Muscle of arm (tissue), 12 donors: ENCODE data around the gene FAT1. TPM values are rescaled to one million over a fixed set of nuclear protein-coding genes. Genes with fewer than 3 reads are reported as not detected.
A peak's percentile ranks its signal among the peaks of the same experiment; 100 is the strongest.

Source experiments
- DNase-seq: peaks from one replicate; pipeline ENCODE4 v3.0.0-alpha.2; 2013
- polyA plus RNA-seq, 12 donors: library from polyadenylated mRNA; unstranded; fragments of 120-200 nt; gene quantifications; one replicate each; pipeline ENCODE4 v1.2.1, GENCODE V29; 2013; ENCODE audit not compliant: insufficient read length in 12 of 12

The FAT1 gene
- polyA plus RNA-seq, 12 donors: 79.0 to 152 (median 101) TPM; not detected in 1

DNA sequence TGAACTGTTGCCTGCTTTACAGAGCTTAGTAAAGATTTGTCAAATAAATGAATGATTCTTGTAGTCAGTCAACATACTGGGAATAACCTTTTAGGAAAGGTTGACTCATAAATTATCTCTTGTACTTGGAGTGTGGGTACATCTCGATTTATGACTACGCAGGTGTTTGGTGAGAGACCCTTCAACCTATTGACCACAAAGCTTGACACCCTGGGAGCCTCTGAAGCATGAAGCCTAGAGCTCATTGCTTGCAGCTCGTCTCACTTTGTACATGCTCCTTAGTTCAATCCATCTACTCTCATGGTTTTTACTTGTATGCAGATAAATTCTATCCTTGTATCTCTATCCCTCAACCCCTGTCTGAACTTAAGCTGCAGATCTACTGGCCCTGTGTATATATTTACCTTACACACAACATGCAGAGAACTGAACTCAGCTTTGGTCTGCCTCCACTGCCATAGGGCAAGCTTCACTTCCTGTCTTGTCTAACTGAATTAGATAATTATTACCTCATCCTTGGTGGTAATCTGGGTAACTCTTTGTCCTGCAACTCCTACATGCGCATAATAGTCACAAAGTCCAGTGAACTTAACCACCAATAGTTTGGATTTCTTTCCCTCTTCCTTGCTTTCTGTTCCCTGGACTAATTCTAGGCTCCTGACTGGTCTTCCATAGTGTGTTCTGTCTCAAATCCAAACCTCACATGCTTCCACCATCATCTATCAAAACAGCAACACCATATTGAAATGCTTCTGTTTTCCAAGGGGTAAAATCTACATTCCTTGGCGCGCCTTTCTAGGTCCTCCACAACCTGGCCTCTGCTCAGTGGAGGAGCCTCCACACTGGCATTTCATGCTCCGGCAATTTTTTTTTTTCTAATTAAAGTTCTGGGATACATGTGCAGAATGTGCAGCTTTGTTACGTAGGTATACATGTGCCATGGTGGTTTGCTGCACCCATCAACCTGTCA is 32.2 kb upstream of the FAT1 start:
- no peak for DNase-seq

GRCh38 chr4:186754976-186755375 is 31.3 kb upstream of the FAT1 start:
- DNase-seq: no peak

- no peak for DNase-seq
These were observed 28.7 kb upstream of the FAT1 start for GRCh38 chr4:186752325-186752724.

DNA sequence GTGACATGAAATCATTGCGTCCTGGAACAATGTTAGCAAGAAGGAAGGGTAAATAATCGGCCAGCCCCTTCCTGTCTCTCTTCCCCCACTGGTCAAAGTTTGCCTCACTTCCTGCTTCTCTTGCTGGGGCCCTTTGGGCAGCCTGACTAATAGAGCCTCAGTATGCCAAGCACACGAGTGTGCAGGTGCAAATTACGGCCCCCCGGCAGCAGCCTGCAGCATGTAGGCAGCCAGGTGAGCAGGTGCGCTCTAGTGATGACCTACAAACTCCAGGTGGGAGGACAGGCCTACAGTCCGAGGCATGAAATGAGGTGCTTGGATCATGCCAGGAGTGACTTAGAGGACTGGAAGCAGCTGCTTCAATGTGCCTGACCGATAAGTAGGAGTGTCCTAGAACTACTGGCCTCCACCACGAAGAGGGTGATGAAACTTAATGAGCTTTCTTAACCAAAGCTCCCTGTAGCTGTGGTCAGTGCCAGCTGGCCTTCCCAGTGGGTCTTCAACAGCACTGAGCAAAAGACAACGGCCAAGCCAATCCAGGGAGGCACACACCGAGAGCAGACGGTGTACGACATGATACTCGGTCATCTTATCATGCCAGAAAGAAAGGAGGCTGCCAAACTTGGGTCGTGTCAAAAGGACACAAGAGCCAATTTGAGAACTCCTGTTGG is 26.1 kb upstream of the FAT1 start:
- no peak for DNase-seq

- DNase-seq: no peak
These were observed 22.9 kb upstream of the FAT1 start for GRCh38 chr4:186746581-186746980.

GRCh38 chr4:186743261-186743660 is 19.6 kb upstream of the FAT1 start:
- peak; percentile 38 for DNase-seq

DNA sequence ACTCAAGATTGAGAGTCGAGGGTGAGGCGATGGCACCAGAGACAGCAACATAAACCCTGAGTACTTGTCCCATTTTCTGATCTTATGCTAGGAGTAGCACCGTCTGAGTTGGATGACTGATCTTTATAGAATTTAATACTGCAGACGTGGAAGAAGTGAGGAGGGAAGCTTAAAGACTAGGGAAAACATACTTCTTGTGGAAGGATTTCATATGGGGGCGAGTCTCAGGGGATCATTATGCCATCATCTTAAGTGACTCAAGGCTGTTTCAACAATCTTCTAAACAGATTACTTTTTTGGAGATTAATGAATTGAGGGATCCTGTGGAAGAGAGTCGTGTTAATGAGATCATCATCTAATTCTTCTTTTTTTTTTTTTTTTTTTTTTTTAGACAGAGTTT is 17.2 kb upstream of the FAT1 start:
- no peak for DNase-seq

DNA sequence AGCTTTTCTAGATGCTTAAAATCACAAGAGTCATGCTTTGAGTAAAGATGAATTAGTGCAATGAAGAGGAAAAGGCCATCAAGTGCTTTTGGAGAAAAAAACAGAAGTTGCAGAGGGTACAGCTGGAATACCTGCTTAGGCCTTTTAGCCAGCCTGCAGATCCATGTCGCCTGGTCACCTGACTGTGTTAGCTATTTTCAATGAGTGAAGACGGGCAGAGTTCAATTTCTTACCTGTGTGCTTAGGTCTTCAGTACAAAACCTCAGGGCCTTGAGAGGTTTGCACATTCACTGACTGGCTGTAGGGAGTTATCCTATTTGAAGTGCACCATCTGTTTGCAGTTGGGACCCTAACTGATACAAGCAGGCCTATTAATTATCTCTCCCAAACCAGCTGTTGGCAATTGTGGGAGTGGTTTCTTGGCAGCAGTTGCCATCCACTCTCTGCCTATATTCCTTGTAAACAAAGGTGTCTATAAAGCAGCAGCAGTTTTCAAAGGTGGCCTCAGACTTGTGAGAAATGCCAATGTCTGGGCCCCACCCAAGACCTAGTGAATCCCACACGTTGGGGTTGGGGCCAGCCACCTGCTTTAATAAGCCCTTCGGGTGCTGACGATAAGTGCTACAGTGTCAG is 16.3 kb upstream of the FAT1 start:
- DNase-seq: no peak

DNA sequence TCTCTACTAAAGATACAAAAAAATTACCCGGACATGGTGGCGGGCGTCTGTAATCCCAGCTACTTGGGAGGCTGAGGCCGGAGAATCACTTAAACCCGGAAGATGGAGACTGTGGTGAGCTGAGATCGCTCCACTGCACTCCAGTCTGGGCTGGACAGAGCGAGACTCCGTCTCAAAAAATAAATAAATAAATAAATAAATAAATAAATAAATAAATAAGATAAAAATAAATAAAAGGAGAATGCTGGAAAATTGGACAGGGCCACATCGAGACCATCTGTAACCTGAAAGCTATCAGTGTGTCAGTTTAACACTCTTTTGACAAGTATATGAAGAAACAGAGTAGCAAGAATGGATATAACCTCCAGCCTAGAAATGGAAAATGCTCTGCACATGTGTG is 15.7 kb upstream of the FAT1 start:
- DNase-seq: no peak

GRCh38 chr4:186738421-186738820 is 14.8 kb upstream of the FAT1 start:
- DNase-seq: no peak

GRCh38 chr4:186737427-186737826 is 13.8 kb upstream of the FAT1 start:
- no peak for DNase-seq

- DNase-seq: no peak
These were observed 12.8 kb upstream of the FAT1 start for GRCh38 chr4:186736466-186736865.

GRCh38 chr4:186734251-186734650 is 10.6 kb upstream of the FAT1 start:
- no peak for DNase-seq

DNA sequence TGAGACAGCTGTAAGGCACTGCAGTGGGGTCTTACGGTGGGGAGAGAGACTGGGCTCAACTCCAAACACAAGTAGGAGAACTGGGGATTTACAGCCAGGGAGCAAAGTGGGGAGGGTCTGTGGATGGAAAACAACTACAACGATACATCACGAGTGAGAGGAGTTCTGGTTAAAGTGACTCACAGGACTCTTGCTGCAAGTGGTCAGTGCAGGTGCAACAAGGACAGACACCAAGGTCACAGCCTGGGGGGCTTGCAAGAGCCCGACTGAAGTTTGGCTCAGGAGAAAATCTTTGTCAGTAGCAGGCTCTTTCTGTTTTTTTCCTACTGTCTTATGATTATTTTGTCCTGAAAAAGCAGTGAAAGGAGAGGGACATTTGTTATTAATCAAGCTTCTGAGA is 10.1 kb upstream of the FAT1 start:
- no peak for DNase-seq

- no peak for DNase-seq
These were observed 7.0 kb upstream of the FAT1 start for GRCh38 chr4:186730621-186731020.

DNA sequence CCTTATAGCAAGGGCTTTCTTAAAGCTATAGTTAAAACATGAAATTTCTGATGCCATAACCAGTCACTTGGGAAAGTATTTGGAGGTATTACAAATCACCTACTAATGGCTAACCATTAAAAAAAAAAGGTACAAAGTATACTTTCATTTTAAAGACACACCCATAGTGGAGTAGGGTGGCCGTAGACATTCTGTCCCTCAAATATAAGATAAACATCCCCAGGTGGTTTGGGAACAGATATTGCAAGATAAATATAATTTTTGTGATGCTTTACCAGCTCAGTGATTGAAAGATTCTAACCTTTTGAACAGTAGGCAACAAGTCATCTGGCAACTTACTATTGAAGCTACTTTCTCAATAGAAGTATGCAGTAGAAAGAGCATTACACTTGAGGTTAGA is 6.2 kb upstream of the FAT1 start:
- no peak for DNase-seq

- no peak for DNase-seq
These were observed 5.1 kb upstream of the FAT1 start for GRCh38 chr4:186728631-186729271.

GRCh38 chr4:186727977-186728519 is 4.4 kb upstream of the FAT1 start:
- DNase-seq: no peak

- no peak for DNase-seq
These were observed 3.7 kb upstream of the FAT1 start for GRCh38 chr4:186727169-186727976.

- DNase-seq: peak; percentile 79
These were observed 2.9 kb upstream of the FAT1 start for GRCh38 chr4:186726426-186727168.
